ENCODE data around the gene RABEP2. TPM values are rescaled to one million over a fixed set of nuclear protein-coding genes. Genes with fewer than 3 reads are reported as not detected.

RABEP2 gene
- total RNA-seq, 1 experiment from 2014 or later = 13.4 TPM

GRCh38 chr16:28879841-28880588, 45.0 kb downstream of the RABEP2 start:
- peak overlapping the region; percentile 44 for H3K27ac ChIP-seq (ENCODE audit: low read depth, low read length)

GRCh38 chr16:28879261-28879840, 45.7 kb downstream of the RABEP2 start:
- Histone ChIP-seq H3K4me3 (replicated peaks in 1 of 2; ENCODE audit: low read depth in 1 of 2, low read length in 2 of 2) (peak overlapping the region; percentile 74 to 93), H3K9me2 (ENCODE audit: insufficient read depth) (no peaks in the 10 kb centered on the region), H2AFZ (ENCODE audit: low read depth, low read length, poor library complexity, severe bottlenecking) (peak overlapping the region; percentile 41), H3K79me2 (ENCODE audit: insufficient read depth, low read length) (no peaks in the 10 kb centered on the region), H3K9me3 (ENCODE audit: control insufficient read depth in 1 of 2, insufficient read depth in 1 of 2, low read depth in 1 of 2, low read length in 2 of 2) (no peaks in the 10 kb centered on the region), H3K4me2 (ENCODE audit: low read length) (peak overlapping the region; percentile 100), H3K9ac (ENCODE audit: low read length) (peak overlapping the region; percentile 83), H3K27me3 (ENCODE audit: insufficient read depth, low read length) (no peaks in the 10 kb centered on the region), H4K20me1 (ENCODE audit: insufficient read depth) (no peaks in the 10 kb centered on the region), H3K4me1 (ENCODE audit: control insufficient read depth in 1 of 2, insufficient read depth in 2 of 2, low read length in 2 of 2) (peaks cover 5 to 17% of the 10 kb centered on the region in 2 experiments; a peak in 2 of 4 replicates), H3K27ac (ENCODE audit: low read depth, low read length) (peak overlapping the region; percentile 44), H3K36me3 (ENCODE audit: control insufficient read depth in 1 of 2, insufficient read depth in 2 of 2, low read length in 2 of 2) (no peaks in the 10 kb centered on the region)
- DNase-seq (ENCODE audit: low read depth, low spot score) (no peak), ATAC-seq (peak; percentile 72)
- RAD21 ChIA-PET (ENCODE audit: low non-redundant PET in 1 of 2, low total read pairs in 2 of 2, uncharacterized antibody in 2 of 2, unreplicated experiment in 2 of 2) = no interaction called here
- TSS peak; percentile 91 for BruUV-seq (replicated peaks)
- CTCF ChIA-PET = no interaction called here
- intact Hi-C loops (cut with micrococcal nuclease) = loop anchor here (5.0 kb wide), 1 partner anchor 33 kb away; no protein-coding TSS in a partner anchor
- TF ChIP-seq, protein P1, sequence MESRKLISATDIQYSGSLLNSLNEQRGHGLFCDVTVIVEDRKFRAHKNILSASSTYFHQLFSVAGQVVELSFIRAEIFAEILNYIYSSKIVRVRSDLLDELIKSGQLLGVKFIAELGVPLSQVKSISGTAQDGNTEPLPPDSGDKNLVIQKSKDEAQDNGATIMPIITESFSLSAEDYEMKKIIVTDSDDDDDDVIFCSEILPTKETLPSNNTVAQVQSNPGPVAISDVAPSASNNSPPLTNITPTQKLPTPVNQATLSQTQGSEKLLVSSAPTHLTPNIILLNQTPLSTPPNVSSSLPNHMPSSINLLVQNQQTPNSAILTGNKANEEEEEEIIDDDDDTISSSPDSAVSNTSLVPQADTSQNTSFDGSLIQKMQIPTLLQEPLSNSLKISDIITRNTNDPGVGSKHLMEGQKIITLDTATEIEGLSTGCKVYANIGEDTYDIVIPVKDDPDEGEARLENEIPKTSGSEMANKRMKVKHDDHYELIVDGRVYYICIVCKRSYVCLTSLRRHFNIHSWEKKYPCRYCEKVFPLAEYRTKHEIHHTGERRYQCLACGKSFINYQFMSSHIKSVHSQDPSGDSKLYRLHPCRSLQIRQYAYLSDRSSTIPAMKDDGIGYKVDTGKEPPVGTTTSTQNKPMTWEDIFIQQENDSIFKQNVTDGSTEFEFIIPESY (IDR thresholded peaks at IDR 0.05; ENCODE audit: extremely low read depth, insufficient replicate concordance, low read length) = no peak
- TF ChIP-seq POLR2A (IDR thresholded peaks at IDR 0.05; ENCODE audit: borderline replicate concordance, extremely low read depth, insufficient read depth, insufficient read length) (peak; percentile 74), SP1 (IDR thresholded peaks at IDR 0.05; ENCODE audit: low read depth) (no peak), JUND (IDR thresholded peaks at IDR 0.05) (no peak), POLR2AphosphoS5 (IDR thresholded peaks at IDR 0.05; ENCODE audit: low read depth, low read length) (no peak), TCF7L2 (IDR thresholded peaks at IDR 0.05; ENCODE audit: borderline replicate concordance, extremely low read depth, insufficient read depth, insufficient read length) (no peak), YY1 (IDR thresholded peaks at IDR 0.05; ENCODE audit: extremely low read depth, insufficient replicate concordance, low read depth, low read length) (no peak), FOSL1 (IDR thresholded peaks at IDR 0.05; ENCODE audit: low read depth) (no peak)
- TF ChIP-seq, protein P2, sequence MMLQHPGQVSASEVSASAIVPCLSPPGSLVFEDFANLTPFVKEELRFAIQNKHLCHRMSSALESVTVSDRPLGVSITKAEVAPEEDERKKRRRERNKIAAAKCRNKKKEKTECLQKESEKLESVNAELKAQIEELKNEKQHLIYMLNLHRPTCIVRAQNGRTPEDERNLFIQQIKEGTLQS (IDR thresholded peaks at IDR 0.05) = no peak
- POLR2A ChIA-PET = interaction anchor here (0.9 kb wide), 1 partner anchor 14 kb away, joined by 3 read pairs; no protein-coding TSS in a partner anchor

More at GRCh38 chr16:28879841-28880588, 45.0 kb downstream of the RABEP2 start:
- TF ChIP-seq, protein P2 (IDR thresholded peaks at IDR 0.05) = no peak
- peak; percentile 82 for TF ChIP-seq POLR2AphosphoS5 (IDR thresholded peaks at IDR 0.05; ENCODE audit: low read depth, low read length)
- peak; percentile 70 for TF ChIP-seq SP1 (IDR thresholded peaks at IDR 0.05; ENCODE audit: low read depth)
- TF ChIP-seq MAX (IDR thresholded peaks at IDR 0.05) = peak; percentile 90
- ChIA-PET CTCF (no interaction called here), POLR2A (no interaction called here), RAD21 (ENCODE audit: low non-redundant PET in 1 of 2, low total read pairs in 2 of 2, uncharacterized antibody in 2 of 2, unreplicated experiment in 2 of 2) (no interaction called here)
- Histone ChIP-seq H4K20me1 (ENCODE audit: insufficient read depth) (no peaks in the 10 kb centered on the region), H3K4me1 (ENCODE audit: control insufficient read depth in 1 of 2, insufficient read depth in 2 of 2, low read length in 2 of 2) (peaks cover 5 to 17% of the 10 kb centered on the region in 2 experiments; a peak in 2 of 4 replicates), H3K27me3 (ENCODE audit: insufficient read depth, low read length) (no peaks in the 10 kb centered on the region), H3K36me3 (ENCODE audit: control insufficient read depth in 1 of 2, insufficient read depth in 2 of 2, low read length in 2 of 2) (no peaks in the 10 kb centered on the region), H2AFZ (ENCODE audit: low read depth, low read length, poor library complexity, severe bottlenecking) (peak overlapping the region; percentile 41), H3K9ac (ENCODE audit: low read length) (peak overlapping the region; percentile 83), H3K4me3 (replicated peaks in 1 of 2; ENCODE audit: low read depth in 1 of 2, low read length in 2 of 2) (peak overlapping the region; percentile 74 to 93), H3K9me3 (ENCODE audit: control insufficient read depth in 1 of 2, insufficient read depth in 1 of 2, low read depth in 1 of 2, low read length in 2 of 2) (no peaks in the 10 kb centered on the region), H3K4me2 (ENCODE audit: low read length) (peak overlapping the region; percentile 100), H3K79me2 (ENCODE audit: insufficient read depth, low read length) (no peaks in the 10 kb centered on the region), H3K9me2 (ENCODE audit: insufficient read depth) (no peaks in the 10 kb centered on the region)
- no TSS peak for BruUV-seq (replicated peaks)
- ATAC-seq = peak; percentile 93
- DNase-seq (ENCODE audit: low read depth, low spot score) = peak; percentile 61
- intact Hi-C loops (cut with micrococcal nuclease) = loop anchor here (5.0 kb wide), 1 partner anchor 32 kb away; no protein-coding TSS in a partner anchor

Measured in HCT116 (cell line).